MCF 10A (cell line): Measurements from ENCODE around the gene HES5. TPM values are rescaled to one million over a fixed set of nuclear protein-coding genes. Genes with fewer than 3 reads are reported as not detected.

Experiments
- BruUV-seq: library from RNA; stranded (reverse); fragments of 400-500 nt; replicated peaks from 2 replicates; lab custom pipeline; 2021; lab: Mats Ljungman, UMichigan
- CTCF ChIA-PET: fragments of 300-600 bp; sonication (Branson Sonifier 250); formaldehyde crosslinking; extraction: SDS; loops from one replicate; lab custom pipeline; 2021; ENCODE audit warnings: antibody characterized with exemption, inconsistent platforms; lab: Yijun Ruan, JAX
- POLR2A ChIA-PET: fragments of 300-600, 350-650 bp; sonication (Branson Sonifier 250); formaldehyde crosslinking; extraction: SDS; loops from one replicate; lab custom pipeline; 2020; ENCODE audit warnings: antibody characterized with exemption, inconsistent platforms; lab: Yijun Ruan, JAX
- DNase-seq: peaks from one replicate; pipeline ENCODE4 v3.0.0-alpha.2; 2018; ENCODE audit not compliant: unreplicated experiment
- H3K27ac Mint-ChIP-seq: one replicate; pipeline ENCODE4 v1.8.0; 2022; ENCODE audit warnings: mild to moderate bottlenecking, low read depth, mixed read lengths; ENCODE audit not compliant: unreplicated experiment
- H3K27me3 Mint-ChIP-seq: one replicate; pipeline ENCODE4 v1.8.0; 2022; ENCODE audit warnings: mixed read lengths; ENCODE audit not compliant: insufficient read depth, unreplicated experiment
- H3K36me3 Mint-ChIP-seq: one replicate; pipeline ENCODE4 v1.8.0; 2022; ENCODE audit warnings: mild to moderate bottlenecking, moderate library complexity, mixed read lengths; ENCODE audit not compliant: insufficient read depth, unreplicated experiment
- H3K4me1 Mint-ChIP-seq: one replicate; pipeline ENCODE4 v1.8.0; 2022; ENCODE audit warnings: mixed read lengths; ENCODE audit not compliant: insufficient read depth, unreplicated experiment
- H3K4me3 Mint-ChIP-seq: one replicate; pipeline ENCODE4 v1.8.0; 2022; ENCODE audit warnings: mild to moderate bottlenecking, moderate library complexity, mixed read lengths; ENCODE audit not compliant: unreplicated experiment
- H3K9me3 Mint-ChIP-seq: one replicate; pipeline ENCODE4 v1.8.0; 2022; ENCODE audit warnings: mixed read lengths; ENCODE audit not compliant: unreplicated experiment
- intact Hi-C: fragments of 100-400 bp; cut with micrococcal nuclease; formaldehyde crosslinking; loops from 2 replicates; pipeline ENCODE4 v1.14.1; 2022
- total RNA-seq: library from RNA; stranded (reverse); gene quantifications from 2 replicates; pipeline ENCODE4 v1.2.3, GENCODE V29; 2022
- TF ChIP-seq, protein P1 (sequence below): fragments of 200-600 bp; IDR thresholded peaks from one replicate; pipeline ENCODE4 v1.8.0; 2022; ENCODE audit warnings: antibody characterized with exemption, mild to moderate bottlenecking; ENCODE audit not compliant: unreplicated experiment

The HES5 gene
- total RNA-seq, 1 experiment from 2014 or later, result not detected

DNA sequence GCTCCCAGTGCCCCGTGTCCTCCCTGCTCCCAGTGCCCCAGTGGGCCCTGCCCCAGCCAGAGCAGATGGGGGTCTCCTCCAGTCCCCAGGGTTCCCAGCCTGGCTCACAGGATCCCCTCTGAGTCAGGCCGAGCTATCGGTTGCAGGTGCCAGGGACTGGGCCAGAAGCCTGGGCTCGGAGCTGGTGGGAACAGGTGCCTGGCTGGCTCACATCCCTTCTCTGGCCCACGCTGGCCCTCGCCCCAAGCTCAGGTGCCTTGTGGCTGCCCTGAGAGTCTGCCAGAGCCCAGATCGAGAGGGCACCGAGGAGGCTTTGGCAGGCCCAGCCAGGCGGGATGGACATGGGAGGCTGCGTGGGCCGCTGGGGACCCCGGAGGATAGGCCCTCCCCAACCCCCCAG lies 35.0 kb downstream of the HES5 start:
- ChIA-PET CTCF (interaction anchor here (0.6 to 0.8 kb wide), 2 partner anchors 61 to 1151 kb away, joined by 3 to 5 read pairs; no protein-coding TSS in a partner anchor), POLR2A (interaction anchor here (1.0 to 1.6 kb wide), 3 partner anchors 15 to 66 kb away, joined by 3 to 4 read pairs (median 3); no protein-coding TSS in a partner anchor)
- DNase-seq, result no peak
- Mint-ChIP-seq H3K27me3 (no peaks in the 10 kb centered on the region), H3K4me3 (no peak overlapping the region), H3K4me1 (peaks cover 16% of the 10 kb centered on the region), H3K9me3 (no peaks in the 10 kb centered on the region), H3K36me3 (peaks cover 25% of the 10 kb centered on the region), H3K27ac (no peak overlapping the region)
- BruUV-seq, result no TSS peak
- intact Hi-C loops, result no loop called here
- TF ChIP-seq, protein P1, sequence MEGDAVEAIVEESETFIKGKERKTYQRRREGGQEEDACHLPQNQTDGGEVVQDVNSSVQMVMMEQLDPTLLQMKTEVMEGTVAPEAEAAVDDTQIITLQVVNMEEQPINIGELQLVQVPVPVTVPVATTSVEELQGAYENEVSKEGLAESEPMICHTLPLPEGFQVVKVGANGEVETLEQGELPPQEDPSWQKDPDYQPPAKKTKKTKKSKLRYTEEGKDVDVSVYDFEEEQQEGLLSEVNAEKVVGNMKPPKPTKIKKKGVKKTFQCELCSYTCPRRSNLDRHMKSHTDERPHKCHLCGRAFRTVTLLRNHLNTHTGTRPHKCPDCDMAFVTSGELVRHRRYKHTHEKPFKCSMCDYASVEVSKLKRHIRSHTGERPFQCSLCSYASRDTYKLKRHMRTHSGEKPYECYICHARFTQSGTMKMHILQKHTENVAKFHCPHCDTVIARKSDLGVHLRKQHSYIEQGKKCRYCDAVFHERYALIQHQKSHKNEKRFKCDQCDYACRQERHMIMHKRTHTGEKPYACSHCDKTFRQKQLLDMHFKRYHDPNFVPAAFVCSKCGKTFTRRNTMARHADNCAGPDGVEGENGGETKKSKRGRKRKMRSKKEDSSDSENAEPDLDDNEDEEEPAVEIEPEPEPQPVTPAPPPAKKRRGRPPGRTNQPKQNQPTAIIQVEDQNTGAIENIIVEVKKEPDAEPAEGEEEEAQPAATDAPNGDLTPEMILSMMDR, result no peak

DNA sequence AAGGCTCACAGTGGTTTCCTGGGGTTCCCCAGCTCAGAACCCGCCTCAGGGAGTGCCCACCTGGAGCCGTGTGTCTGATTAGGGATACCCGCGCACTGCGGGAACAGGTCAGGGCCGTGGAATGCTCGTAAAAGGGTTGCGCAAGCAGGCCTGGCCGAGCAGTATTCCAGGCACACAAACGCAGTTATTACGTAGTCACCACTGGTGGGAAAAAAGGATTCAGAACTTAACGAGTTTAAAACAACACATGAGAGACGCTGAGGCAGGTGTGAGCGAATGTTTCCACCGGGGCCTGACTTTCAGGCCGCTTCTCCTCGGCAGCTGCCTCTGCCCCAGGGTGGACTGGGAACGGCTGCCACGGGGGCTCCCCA lies 35.8 kb downstream of the HES5 start:
- Mint-ChIP-seq H3K36me3 (peaks cover 25% of the 10 kb centered on the region), H3K27ac (peak overlapping the region; percentile 23), H3K9me3 (no peaks in the 10 kb centered on the region), H3K4me3 (peak overlapping the region; percentile 25), H3K27me3 (no peaks in the 10 kb centered on the region), H3K4me1 (peaks cover 13% of the 10 kb centered on the region)
- ChIA-PET CTCF (interaction anchor here (0.6 to 0.9 kb wide), 3 partner anchors 27 to 60 kb away, joined by 3 to 4 read pairs (median 3); no protein-coding TSS in a partner anchor), POLR2A (interaction anchor here (1.0 to 1.6 kb wide), 4 partner anchors 14 to 65 kb away, joined by 3 to 4 read pairs (median 3); partner anchors contain the start of gene PANK4)
- DNase-seq, result peak; percentile 84
- TF ChIP-seq, protein P1, result no peak
- intact Hi-C loops, result loop anchor here (5.0 kb wide), 1 partner anchor 53 kb away; no protein-coding TSS in a partner anchor
- BruUV-seq, result no TSS peak

DNA sequence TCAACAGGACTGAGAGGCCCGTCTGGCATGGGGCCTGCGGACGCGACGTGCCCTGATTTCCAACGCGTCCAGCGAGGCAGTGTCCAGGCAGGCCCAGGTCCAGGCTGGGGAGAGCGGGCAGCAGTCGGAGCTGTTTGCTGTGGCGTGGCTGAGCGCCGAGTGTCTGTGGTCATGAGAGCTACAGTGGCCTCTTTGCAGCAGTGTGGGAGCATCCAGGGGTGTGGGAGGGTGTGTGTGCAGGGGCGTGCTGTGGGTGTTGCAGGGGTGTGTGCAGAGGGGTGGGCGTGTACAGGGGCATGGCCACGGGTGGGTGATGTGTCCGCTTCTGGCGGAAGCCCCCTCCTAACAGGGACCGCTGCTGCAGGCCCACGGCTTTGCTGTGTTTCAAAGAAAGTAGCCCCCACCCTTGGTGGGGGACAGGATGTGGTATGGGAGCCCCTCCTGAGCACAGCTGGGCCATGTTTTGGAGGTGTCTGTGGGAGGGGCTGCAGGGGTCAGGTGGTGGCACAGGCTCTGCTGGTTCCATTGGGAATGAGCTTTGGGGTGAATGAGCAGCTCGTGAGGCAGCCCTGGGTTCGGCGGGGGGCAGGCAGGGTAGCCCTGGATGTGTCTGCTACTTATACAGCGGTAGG lies 36.3 kb downstream of the HES5 start:
- no peak for DNase-seq
- peaks cover 29% of the 10 kb centered on the region for H3K36me3 Mint-ChIP-seq
- no peaks in the 10 kb centered on the region for H3K27me3 Mint-ChIP-seq
- intact Hi-C loops, result loop anchor here (5.0 kb wide), 1 partner anchor 53 kb away; no protein-coding TSS in a partner anchor
- peak overlapping the region; percentile 25 for H3K4me3 Mint-ChIP-seq
- H3K9me3 Mint-ChIP-seq, result peaks cover 3% of the 10 kb centered on the region
- no peak overlapping the region for H3K27ac Mint-ChIP-seq
- BruUV-seq, result no TSS peak
- TF ChIP-seq, protein P1, result no peak
- CTCF ChIA-PET, result interaction anchor here (0.7 to 0.9 kb wide), 2 partner anchors 26 to 54 kb away, joined by 3 to 4 read pairs; no protein-coding TSS in a partner anchor
- H3K4me1 Mint-ChIP-seq, result peaks cover 13% of the 10 kb centered on the region
- POLR2A ChIA-PET, result interaction anchor here (1.0 to 1.6 kb wide), 3 partner anchors 14 to 65 kb away, joined by 3 to 4 read pairs (median 3); partner anchors contain the start of gene PANK4

DNA sequence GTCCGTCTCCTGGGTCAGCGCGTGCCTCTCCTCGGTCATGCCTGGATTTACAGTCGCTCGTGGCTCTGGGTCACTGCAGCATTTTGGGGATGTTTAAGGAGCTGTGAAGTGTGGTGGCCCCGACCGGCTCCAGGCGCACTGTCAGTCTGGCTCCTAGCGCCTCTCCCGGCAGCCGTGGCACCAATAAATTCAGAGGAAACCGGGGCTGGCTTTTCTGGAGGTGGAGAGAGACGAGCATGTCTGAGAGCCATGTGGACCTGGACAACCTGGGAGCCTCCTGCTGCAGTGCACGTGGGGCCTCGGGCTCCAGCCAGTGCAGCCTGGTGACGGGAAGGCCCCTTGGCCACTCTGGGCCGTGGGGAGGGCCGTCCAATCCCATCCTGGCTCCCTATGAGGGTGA lies 36.8 kb downstream of the HES5 start:
- intact Hi-C loops, result loop anchor here (5.0 kb wide), 1 partner anchor 54 kb away; no protein-coding TSS in a partner anchor
- DNase-seq, result no peak
- H3K4me1 Mint-ChIP-seq, result peaks cover 13% of the 10 kb centered on the region
- H3K27ac Mint-ChIP-seq, result no peak overlapping the region
- peaks cover 9% of the 10 kb centered on the region for H3K9me3 Mint-ChIP-seq
- TF ChIP-seq, protein P1, result no peak
- H3K4me3 Mint-ChIP-seq, result no peak overlapping the region
- no TSS peak for BruUV-seq
- peaks cover 35% of the 10 kb centered on the region for H3K36me3 Mint-ChIP-seq
- ChIA-PET CTCF (no interaction called here), POLR2A (interaction anchor here (1.1 kb wide), 1 partner anchor 33 kb away, joined by 3 read pairs; the partner anchor contains the start of gene PANK4)
- H3K27me3 Mint-ChIP-seq, result no peaks in the 10 kb centered on the region
